ENCODE data around the gene ITPRIPL1.

- TF ChIP-seq CTCF (IDR thresholded peaks at IDR 0.05) (no peak), POLR2A (IDR thresholded peaks at IDR 0.05) (no peak), EP300 (IDR thresholded peaks at IDR 0.05) (no peak)
Observed at GRCh38 chr2:96354492-96354891, 29.4 kb downstream of the ITPRIPL1 start.

All from gastroesophageal sphincter (tissue), 3 donors.